H9 (cell line): ENCODE results near the gene RAD9B. TPM values are rescaled to one million over a fixed set of nuclear protein-coding genes. Genes with fewer than 3 reads are reported as not detected.

Source experiments
- DNase-seq: peaks from one replicate; pipeline ENCODE4 v3.0.0-alpha.2; 2017
- H2AFZ ChIP-seq: one replicate; pipeline ENCODE4 v1.6.1; 2013; ENCODE audit warnings: mild to moderate bottlenecking, low read length, control low read depth, moderate library complexity
- H2AK5ac ChIP-seq: 2 replicates; pipeline ENCODE4 v1.6.1; 2013; ENCODE audit warnings: low read length, control low read depth, mixed read lengths; ENCODE audit not compliant: insufficient read length
- H2BK120ac ChIP-seq: one replicate; pipeline ENCODE4 v1.6.1; 2013; ENCODE audit warnings: low read depth, mild to moderate bottlenecking, low read length, control low read depth, inconsistent platforms; ENCODE audit not compliant: poor library complexity, severe bottlenecking
- H2BK12ac ChIP-seq: 2 replicates; pipeline ENCODE4 v1.6.1; 2013; ENCODE audit warnings: low read length, control low read depth, mixed read lengths, low read depth; ENCODE audit not compliant: insufficient read length
- H2BK15ac ChIP-seq: 2 replicates; pipeline ENCODE4 v1.6.1; 2013; ENCODE audit warnings: low read depth, low read length, control low read depth
- H2BK20ac ChIP-seq: one replicate; pipeline ENCODE4 v1.6.1; 2013; ENCODE audit warnings: low read depth, mild to moderate bottlenecking, low read length, control low read depth, inconsistent platforms; ENCODE audit not compliant: poor library complexity, severe bottlenecking
- H2BK5ac ChIP-seq: 2 replicates; pipeline ENCODE4 v1.6.1; 2013; ENCODE audit warnings: low read length, control low read depth, mixed read lengths; ENCODE audit not compliant: insufficient read length
- H3K14ac ChIP-seq: 2 replicates; pipeline ENCODE4 v1.6.1; 2013; ENCODE audit warnings: low read length, control low read depth; ENCODE audit not compliant: insufficient read depth
- H3K18ac ChIP-seq: 2 replicates; pipeline ENCODE4 v1.6.1; 2013; ENCODE audit warnings: low read depth, mild to moderate bottlenecking, mixed read lengths, low read length, control low read depth; ENCODE audit not compliant: insufficient read length
- H3K23ac ChIP-seq: 2 replicates; pipeline ENCODE4 v1.6.1; 2013; ENCODE audit warnings: low read length, control low read depth, mixed read lengths, low read depth; ENCODE audit not compliant: insufficient read length
- H3K23me2 ChIP-seq: 2 replicates; pipeline ENCODE4 v1.6.1; 2013; ENCODE audit warnings: low read depth, mild to moderate bottlenecking, mixed read lengths, low read length, control low read depth; ENCODE audit not compliant: insufficient read length, poor library complexity, severe bottlenecking
- H3K27ac ChIP-seq: 2 replicates; pipeline ENCODE4 v1.5.1; 2013; ENCODE audit warnings: low read length, control low read depth, mixed read lengths, low read depth; ENCODE audit not compliant: insufficient read length
- H3K27me3 ChIP-seq: 2 replicates; pipeline ENCODE4 v1.6.1; 2013; ENCODE audit warnings: low read length, control low read depth, inconsistent platforms; ENCODE audit not compliant: insufficient read depth
- H3K4ac ChIP-seq: 2 replicates; pipeline ENCODE4 v1.6.1; 2013; ENCODE audit warnings: low read depth, mild to moderate bottlenecking, control low read depth, inconsistent platforms, low read length, moderate library complexity
- H3K4me1 ChIP-seq: 2 replicates; pipeline ENCODE4 v1.6.1; 2013; ENCODE audit warnings: low read length, control low read depth, inconsistent platforms; ENCODE audit not compliant: insufficient read depth
- H3K4me2 ChIP-seq: 2 replicates; pipeline ENCODE4 v1.6.1; 2013; ENCODE audit warnings: low read length, control low read depth, mixed read lengths; ENCODE audit not compliant: insufficient read length, insufficient read depth
- H3K56ac ChIP-seq: 2 replicates; pipeline ENCODE4 v1.6.1; 2013; ENCODE audit warnings: low read depth, mild to moderate bottlenecking, mixed read lengths, low read length, control low read depth; ENCODE audit not compliant: insufficient read length
- H3K79me1 ChIP-seq: 2 replicates; pipeline ENCODE4 v1.6.1; 2013; ENCODE audit warnings: low read depth, mild to moderate bottlenecking, moderate library complexity, low read length, control low read depth, inconsistent platforms; ENCODE audit not compliant: insufficient read depth, poor library complexity, severe bottlenecking
- H3K79me2 ChIP-seq: 2 replicates; pipeline ENCODE4 v1.6.1; 2013; ENCODE audit warnings: low read length, control low read depth, inconsistent platforms; ENCODE audit not compliant: insufficient read depth
- H3K9ac ChIP-seq: 2 replicates; pipeline ENCODE4 v1.6.1; 2013; ENCODE audit warnings: low read length, control low read depth, mixed read lengths; ENCODE audit not compliant: insufficient read length; ENCODE audit errors: extremely low read depth
- H3K9me3 ChIP-seq: one replicate; pipeline ENCODE4 v1.6.1; 2013; ENCODE audit warnings: low read depth, low read length, inconsistent platforms; ENCODE audit not compliant: control insufficient read depth
- H3T11ph ChIP-seq: one replicate; pipeline ENCODE4 v1.6.1; 2013; ENCODE audit warnings: mild to moderate bottlenecking, low read length, control low read depth, inconsistent platforms
- H4K20me1 ChIP-seq: one replicate; pipeline ENCODE4 v1.6.1; 2013; ENCODE audit not compliant: control insufficient read depth, insufficient read length, insufficient read depth
- H4K5ac ChIP-seq: 2 replicates; pipeline ENCODE4 v1.6.1; 2013; ENCODE audit warnings: low read depth, mild to moderate bottlenecking, mixed read lengths, low read length, control low read depth; ENCODE audit not compliant: insufficient read length
- H4K8ac ChIP-seq: replicated peaks from 2 replicates; pipeline ENCODE4 v1.6.1; 2013; ENCODE audit warnings: low read length, control low read depth, mixed read lengths, low read depth; ENCODE audit not compliant: insufficient read length
- H4K91ac ChIP-seq: 2 replicates; pipeline ENCODE4 v1.6.1; 2013; ENCODE audit warnings: low read depth, mild to moderate bottlenecking, moderate library complexity, mixed read lengths, low read length, control low read depth; ENCODE audit not compliant: insufficient read length
- H3K27ac Mint-ChIP-seq, 3 experiments: 2 replicates in 2 of 3; 3 replicates in 1 of 3; pipeline ENCODE4 v1.8.0; 2020 to 2021; ENCODE audit warnings: mixed read lengths in 3 of 3, mild to moderate bottlenecking in 1 of 3, moderate library complexity in 1 of 3
- H3K27me3 Mint-ChIP-seq: 2 replicates; pipeline ENCODE4 v1.8.0; 2021; ENCODE audit warnings: low read depth, mild to moderate bottlenecking, moderate library complexity, mixed read lengths
- H3K36me3 Mint-ChIP-seq, 3 experiments: 2 replicates in 2 of 3; 3 replicates in 1 of 3; pipeline ENCODE4 v1.8.0; 2020 to 2021; ENCODE audit warnings: low read depth in 3 of 3, mixed read lengths in 3 of 3; ENCODE audit not compliant: insufficient read depth in 1 of 3
- H3K4me1 Mint-ChIP-seq, 2 experiments: 2 replicates each; pipeline ENCODE4 v1.8.0; 2020; ENCODE audit warnings: mixed read lengths in 2 of 2
- H3K4me3 Mint-ChIP-seq, 2 experiments: 2 replicates in 1 of 2; 3 replicates in 1 of 2; pipeline ENCODE4 v1.8.0; 2020 to 2021; ENCODE audit warnings: mild to moderate bottlenecking in 2 of 2, mixed read lengths in 2 of 2, moderate library complexity in 1 of 2
- H3K9me3 Mint-ChIP-seq, 2 experiments: 2 replicates in 1 of 2; 3 replicates in 1 of 2; pipeline ENCODE4 v1.8.0; 2020; ENCODE audit warnings: mild to moderate bottlenecking in 2 of 2, mixed read lengths in 2 of 2, moderate library complexity in 1 of 2
- CTCF ChIP-seq: fragments of 200-600 bp; sonication (generic); conservative IDR thresholded peaks from 3 replicates; pipeline ENCODE4 v1.8.0; 2021; ENCODE audit warnings: antibody characterized with exemption, mild to moderate bottlenecking
- WGBS: extraction: QIAGEN DNeasy Blood & Tissue Kit; methylation state at CpG from one replicate; pipeline ENCODE4 v1.1.7; 2013; ENCODE audit warnings: missing lambda C conversion rate, low lambda C conversion rate, mixed read lengths; ENCODE audit not compliant: insufficient read length; ENCODE audit errors: extremely low coverage; 5-methylcytosine and 5-hydroxymethylcytosine counted together
- total RNA-seq: library from RNA; stranded (reverse); gene quantifications from 2 replicates; pipeline ENCODE4 v1.2.1, GENCODE V29; 2021

RAD9B gene
- total RNA-seq, 1 experiment from 2014 or later = not detected

DNA sequence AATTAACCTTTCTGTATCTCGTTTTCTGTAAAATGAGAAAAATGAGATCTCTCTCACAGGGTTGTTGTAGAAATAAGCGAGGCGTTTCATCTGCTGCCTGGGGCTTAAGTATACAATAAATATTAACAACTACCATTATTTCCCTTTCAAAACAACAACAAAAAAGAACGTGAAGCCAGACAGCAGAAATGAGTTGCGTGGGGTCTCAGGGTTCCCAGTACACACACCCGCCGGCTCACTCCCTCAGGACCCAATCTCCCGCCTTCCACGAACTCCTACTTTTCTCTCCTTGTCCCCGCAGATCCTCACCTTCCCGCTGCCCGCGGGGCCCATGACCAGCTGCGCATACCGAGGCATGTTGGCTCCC lies 34.3 kb upstream of the RAD9B start:
- no peak overlapping the region for H2AFZ ChIP-seq
- H3K79me2 ChIP-seq = peaks cover 12% of the 10 kb centered on the region; the same call in 1 of the 2 replicates
- no peak overlapping the region for H3K18ac ChIP-seq
- no peak overlapping the region for H2BK12ac ChIP-seq
- no peak overlapping the region for H3K27ac ChIP-seq
- no peak for TF ChIP-seq CTCF
- no peak overlapping the region for H2AK5ac ChIP-seq
- peak overlapping the region; percentile 83 for H3K9ac ChIP-seq
- no peaks in the 10 kb centered on the region for H4K20me1 ChIP-seq
- peaks cover 13 to 23% of the 10 kb centered on the region in 2 experiments for H3K4me1 Mint-ChIP-seq
- H3K4me1 ChIP-seq = peaks cover 3% of the 10 kb centered on the region; the same call in 1 of the 2 replicates
- H3K23me2 ChIP-seq = peaks cover 3% of the 10 kb centered on the region
- no CpG with 5 or more reads among the region's 15 CpGs for WGBS
- peak overlapping the region; percentile 95 for H3K4me2 ChIP-seq
- no peaks in the 10 kb centered on the region for H3K27me3 ChIP-seq
- no peaks in the 10 kb centered on the region for H3K9me3 ChIP-seq
- no peak overlapping the region for H2BK5ac ChIP-seq
- H3K4ac ChIP-seq = no peak overlapping the region
- H4K8ac ChIP-seq = no peak overlapping the region
- no peak overlapping the region for H3K56ac ChIP-seq
- no peak overlapping the region for H4K91ac ChIP-seq
- no peaks in the 10 kb centered on the region for H3K27me3 Mint-ChIP-seq
- no peak overlapping the region for H3K14ac ChIP-seq
- H3K4me3 Mint-ChIP-seq = peak overlapping the region; percentile 98 to 99
- H2BK15ac ChIP-seq = no peak overlapping the region
- H3K9me3 Mint-ChIP-seq = peaks cover 0 to 6% of the 10 kb centered on the region in 2 experiments; a peak in 2 of 5 replicates
- H4K5ac ChIP-seq = no peak overlapping the region
- no peak overlapping the region for H3K23ac ChIP-seq
- no peak overlapping the region for H3T11ph ChIP-seq
- peaks cover 12 to 42% (median 32%) of the 10 kb centered on the region in 3 experiments for H3K36me3 Mint-ChIP-seq
- no peaks in the 10 kb centered on the region for H3K79me1 ChIP-seq
- peak overlapping the region; percentile 98 to 100 (median 100) for H3K27ac Mint-ChIP-seq
- no peak for DNase-seq
- H2BK20ac ChIP-seq = no peak overlapping the region
- H2BK120ac ChIP-seq = no peak overlapping the region
